ENCODE results near the gene EPHA2. TPM values are rescaled to one million over a fixed set of nuclear protein-coding genes. Genes with fewer than 3 reads are reported as not detected.

The EPHA2 gene
- total RNA-seq, 1 experiment from 2014 or later = 331 TPM

GRCh38 chr1:16151196-16151994 is 4.5 kb downstream of the EPHA2 start:
- DNase-seq (ENCODE audit: low spot score) = peak; percentile 75

- no peak for DNase-seq (ENCODE audit: low spot score)
These were observed 5.4 kb downstream of the EPHA2 start for GRCh38 chr1:16150508-16150907.

- DNase-seq (ENCODE audit: low spot score) = no peak
These were observed 6.0 kb downstream of the EPHA2 start for GRCh38 chr1:16149702-16150488.

- no peak for DNase-seq (ENCODE audit: low spot score)
These were observed 6.7 kb downstream of the EPHA2 start for GRCh38 chr1:16149146-16149545.

- DNase-seq (ENCODE audit: low spot score) = peak; percentile 48
These were observed 7.4 kb downstream of the EPHA2 start for GRCh38 chr1:16148329-16149092.

GRCh38 chr1:16147156-16147926 is 8.5 kb downstream of the EPHA2 start:
- DNase-seq (ENCODE audit: low spot score) = peak; percentile 67

- peak; percentile 71 for DNase-seq (ENCODE audit: low spot score)
These were observed 9.4 kb downstream of the EPHA2 start for GRCh38 chr1:16146279-16147155.

GRCh38 chr1:16145662-16146278 is 10.1 kb downstream of the EPHA2 start:
- peak; percentile 86 for DNase-seq (ENCODE audit: low spot score)

- DNase-seq (ENCODE audit: low spot score) = peak; percentile 94
These were observed 10.7 kb downstream of the EPHA2 start for GRCh38 chr1:16145030-16145661.

GRCh38 chr1:16144325-16145029 is 11.4 kb downstream of the EPHA2 start:
- DNase-seq (ENCODE audit: low spot score) = peak; percentile 61

GRCh38 chr1:16143566-16144324 is 12.1 kb downstream of the EPHA2 start:
- DNase-seq (ENCODE audit: low spot score) = peak; percentile 94

- peak; percentile 4 for DNase-seq (ENCODE audit: low spot score)
These were observed 12.8 kb downstream of the EPHA2 start for GRCh38 chr1:16143005-16143565.

GRCh38 chr1:16142383-16142995 is 13.4 kb downstream of the EPHA2 start:
- no peak for DNase-seq (ENCODE audit: low spot score)

- DNase-seq (ENCODE audit: low spot score) = no peak
These were observed 14.1 kb downstream of the EPHA2 start for GRCh38 chr1:16141573-16142336.

GRCh38 chr1:16140068-16140596 is 15.7 kb downstream of the EPHA2 start:
- DNase-seq (ENCODE audit: low spot score) = no peak

- DNase-seq (ENCODE audit: low spot score) = peak; percentile 91
These were observed 16.4 kb downstream of the EPHA2 start for GRCh38 chr1:16139473-16139962.
